ENCODE measurements around the gene FAT1.
A peak's percentile ranks its signal among the peaks of the same experiment; 100 is the strongest.

FAT1 gene

GRCh38 chr4:186698525-186698924 is 25.1 kb downstream of the FAT1 start:
- H3K27ac ChIP-seq: peak overlapping the region; percentile 47
- no peak for TF ChIP-seq CTCF (conservative IDR thresholded peaks at IDR 0.05)

- TF ChIP-seq CTCF (conservative IDR thresholded peaks at IDR 0.05): no peak
- peak overlapping the region; percentile 47 for H3K27ac ChIP-seq
These were observed 25.6 kb downstream of the FAT1 start for GRCh38 chr4:186698028-186698427.

GRCh38 chr4:186695392-186695791 is 28.3 kb downstream of the FAT1 start:
- H3K27ac ChIP-seq: peak overlapping the region; percentile 14; the same call in 1 of the 2 replicates
- no peak for TF ChIP-seq CTCF (conservative IDR thresholded peaks at IDR 0.05)

GRCh38 chr4:186693894-186694293 is 29.8 kb downstream of the FAT1 start:
- no peak for TF ChIP-seq CTCF (conservative IDR thresholded peaks at IDR 0.05)

GRCh38 chr4:186693159-186693815 is 30.4 kb downstream of the FAT1 start:
- no peak overlapping the region for H3K27ac ChIP-seq
- TF ChIP-seq CTCF (conservative IDR thresholded peaks at IDR 0.05): no peak

More at GRCh38 chr4:186693894-186694293, 29.8 kb downstream of the FAT1 start:
- no peak overlapping the region for H3K27ac ChIP-seq

GRCh38 chr4:186691396-186691795 is 32.3 kb downstream of the FAT1 start:
- H3K27ac ChIP-seq: no peak overlapping the region
- no peak for TF ChIP-seq CTCF (conservative IDR thresholded peaks at IDR 0.05)

- TF ChIP-seq CTCF (conservative IDR thresholded peaks at IDR 0.05): no peak
- no peak overlapping the region for H3K27ac ChIP-seq
These were observed 34.2 kb downstream of the FAT1 start for GRCh38 chr4:186689476-186689875.
